NT2/D1 (cell line): ENCODE measurements around the gene CASS4.

Source experiments
- DNase-seq: peaks from one replicate; pipeline ENCODE4 v3.0.0-alpha.2; 2011; ENCODE audit warnings: low read depth, low spot score
- H3K27me3 ChIP-seq: 2 replicates; pipeline ENCODE4 v1.6.0; 2011; ENCODE audit warnings: mild to moderate bottlenecking; ENCODE audit not compliant: insufficient read length, insufficient read depth
- H3K36me3 ChIP-seq: 2 replicates; pipeline ENCODE4 v1.6.1; 2011; ENCODE audit warnings: mild to moderate bottlenecking, low read length, mixed read lengths; ENCODE audit not compliant: insufficient read depth, insufficient read length
- H3K4me1 ChIP-seq: 2 replicates; pipeline ENCODE4 v1.5.1; 2011; ENCODE audit not compliant: insufficient read depth, insufficient read length
- H3K4me3 ChIP-seq: 2 replicates; pipeline ENCODE4 v1.5.1; 2011; ENCODE audit warnings: low read depth; ENCODE audit not compliant: insufficient read length
- H3K9ac ChIP-seq: 2 replicates; pipeline ENCODE4 v1.6.0; 2011; ENCODE audit warnings: low read depth; ENCODE audit not compliant: insufficient read length
- H3K9me3 ChIP-seq: 2 replicates; pipeline ENCODE4 v1.5.1; 2011; ENCODE audit warnings: mild to moderate bottlenecking, low read length; ENCODE audit not compliant: insufficient read depth
- SUZ12 ChIP-seq: IDR thresholded peaks from 2 replicates; pipeline ENCODE4 v1.6.1; 2011; ENCODE audit not compliant: insufficient read length, insufficient read depth; ENCODE audit errors: extremely low read depth
- YY1 ChIP-seq: IDR thresholded peaks from 2 replicates; pipeline ENCODE4 v1.6.1; 2011; ENCODE audit not compliant: insufficient read length, insufficient read depth
- ZNF274 ChIP-seq: IDR thresholded peaks from 2 replicates; pipeline ENCODE4 v1.6.1; 2011; ENCODE audit warnings: mild to moderate bottlenecking, low read depth, low read length

CASS4 gene

GRCh38 chr20:56461576-56461975, 49.5 kb downstream of the CASS4 start:
- H3K27me3 ChIP-seq: no peaks in the 10 kb centered on the region
- DNase-seq: no peak
- TF ChIP-seq SUZ12 (no peak), YY1 (no peak), ZNF274 (no peak)
- H3K4me3 ChIP-seq: no peak overlapping the region
- H3K9me3 ChIP-seq: no peaks in the 10 kb centered on the region
- H3K36me3 ChIP-seq: no peaks in the 10 kb centered on the region
- no peak overlapping the region for H3K9ac ChIP-seq
- H3K4me1 ChIP-seq: no peaks in the 10 kb centered on the region

- Histone ChIP-seq H3K27me3 (no peaks in the 10 kb centered on the region), H3K36me3 (no peaks in the 10 kb centered on the region), H3K4me1 (no peaks in the 10 kb centered on the region), H3K9ac (no peak overlapping the region), H3K4me3 (no peak overlapping the region), H3K9me3 (no peaks in the 10 kb centered on the region)
- TF ChIP-seq YY1 (no peak), ZNF274 (no peak), SUZ12 (no peak)
- DNase-seq: no peak
Observed at GRCh38 chr20:56463428-56463827, 51.4 kb downstream of the CASS4 start.

GRCh38 chr20:56465997-56466396, 53.9 kb downstream of the CASS4 start:
- peaks cover 16% of the 10 kb centered on the region for H3K36me3 ChIP-seq
- no peak overlapping the region for H3K9ac ChIP-seq
- TF ChIP-seq SUZ12 (no peak), YY1 (no peak), ZNF274 (no peak)
- DNase-seq: no peak
- H3K4me1 ChIP-seq: no peaks in the 10 kb centered on the region
- no peaks in the 10 kb centered on the region for H3K27me3 ChIP-seq
- no peaks in the 10 kb centered on the region for H3K9me3 ChIP-seq
- H3K4me3 ChIP-seq: no peak overlapping the region

- H3K4me1 ChIP-seq: no peaks in the 10 kb centered on the region
- no peaks in the 10 kb centered on the region for H3K9me3 ChIP-seq
- H3K36me3 ChIP-seq: peaks cover 25% of the 10 kb centered on the region
- no peaks in the 10 kb centered on the region for H3K27me3 ChIP-seq
- DNase-seq: no peak
- peak overlapping the region; percentile 90 for H3K4me3 ChIP-seq
- H3K9ac ChIP-seq: peak overlapping the region; percentile 82
- TF ChIP-seq ZNF274 (no peak), SUZ12 (no peak), YY1 (no peak)
Observed at GRCh38 chr20:56467968-56468315, 55.9 kb downstream of the CASS4 start.

- Histone ChIP-seq H3K9me3 (no peaks in the 10 kb centered on the region), H3K27me3 (no peaks in the 10 kb centered on the region), H3K36me3 (peaks cover 31% of the 10 kb centered on the region), H3K4me3 (peak within 1 kb of the TSS; percentile 90), H3K4me1 (no peaks in the 10 kb centered on the region), H3K9ac (peak within 1 kb of the TSS; percentile 93)
- peak; percentile 83 for DNase-seq
- TF ChIP-seq SUZ12: no peak
- no peak for TF ChIP-seq ZNF274
- no peak for TF ChIP-seq YY1
Observed at GRCh38 chr20:56468316-56469076, 56.4 kb downstream of the CASS4 start, which contains the start of gene RTF2. Gene RTF2 (plus strand): TSS chr20:56468627. CDS start chr20:56468698, 71 bp downstream.

GRCh38 chr20:56469077-56469449, 57.0 kb downstream of the CASS4 start:
- peak overlapping the region; percentile 93 for H3K9ac ChIP-seq
- TF ChIP-seq ZNF274: no peak
- TF ChIP-seq SUZ12: no peak
- TF ChIP-seq YY1: no peak
- H3K36me3 ChIP-seq: peaks cover 36% of the 10 kb centered on the region
- H3K4me3 ChIP-seq: peak overlapping the region; percentile 90
- no peaks in the 10 kb centered on the region for H3K4me1 ChIP-seq
- H3K9me3 ChIP-seq: no peaks in the 10 kb centered on the region
- DNase-seq: no peak
- H3K27me3 ChIP-seq: no peaks in the 10 kb centered on the region

- no peak for DNase-seq
- TF ChIP-seq YY1 (no peak), SUZ12 (no peak), ZNF274 (no peak)
- peaks cover 88% of the 10 kb centered on the region for H3K36me3 ChIP-seq
- H3K27me3 ChIP-seq: no peaks in the 10 kb centered on the region
- no peaks in the 10 kb centered on the region for H3K4me1 ChIP-seq
- H3K9ac ChIP-seq: no peak overlapping the region
- H3K9me3 ChIP-seq: no peaks in the 10 kb centered on the region
- no peak overlapping the region for H3K4me3 ChIP-seq
Observed at GRCh38 chr20:56483970-56484369, 71.9 kb downstream of the CASS4 start.

GRCh38 chr20:56487216-56487615, 75.2 kb downstream of the CASS4 start:
- Histone ChIP-seq H3K9me3 (no peaks in the 10 kb centered on the region), H3K27me3 (no peaks in the 10 kb centered on the region), H3K4me1 (no peaks in the 10 kb centered on the region), H3K4me3 (no peak overlapping the region), H3K36me3 (peaks cover 87% of the 10 kb centered on the region), H3K9ac (no peak overlapping the region)
- no peak for TF ChIP-seq ZNF274
- no peak for TF ChIP-seq YY1
- no peak for TF ChIP-seq SUZ12
- DNase-seq: no peak
